ENCODE measurements around the gene TLL1.

TLL1 gene

GRCh38 chr4:165905405-165906027 lies 32.5 kb downstream of the TLL1 start:
- FAIRE-seq, result no peak

GRCh38 chr4:165906272-165906671 lies 33.2 kb downstream of the TLL1 start:
- FAIRE-seq, result no peak

GRCh38 chr4:165909947-165910346 lies 36.9 kb downstream of the TLL1 start:
- no peak for FAIRE-seq

GRCh38 chr4:165915215-165915614 lies 42.2 kb downstream of the TLL1 start:
- no peak for FAIRE-seq

GRCh38 chr4:165921546-165921945 lies 48.5 kb downstream of the TLL1 start:
- FAIRE-seq, result no peak

GRCh38 chr4:165922747-165923146 lies 49.7 kb downstream of the TLL1 start:
- no peak for FAIRE-seq

GRCh38 chr4:165926307-165926706 lies 53.3 kb downstream of the TLL1 start:
- FAIRE-seq, result no peak

- FAIRE-seq, result no peak
These were observed 54.3 kb downstream of the TLL1 start for GRCh38 chr4:165927366-165927765.

GRCh38 chr4:165927815-165928214 lies 54.8 kb downstream of the TLL1 start:
- no peak for FAIRE-seq

GRCh38 chr4:165928601-165929000 lies 55.6 kb downstream of the TLL1 start:
- no peak for FAIRE-seq

- no peak for FAIRE-seq
These were observed 56.6 kb downstream of the TLL1 start for GRCh38 chr4:165929662-165930061.

- FAIRE-seq, result no peak
These were observed 58.7 kb downstream of the TLL1 start for GRCh38 chr4:165931741-165932140.

- FAIRE-seq, result no peak
These were observed 71.9 kb downstream of the TLL1 start for GRCh38 chr4:165944900-165945299.

- FAIRE-seq, result no peak
These were observed 73.0 kb downstream of the TLL1 start for GRCh38 chr4:165945991-165946390.

GRCh38 chr4:165947019-165947418 lies 74.0 kb downstream of the TLL1 start:
- no peak for FAIRE-seq

- FAIRE-seq, result no peak
These were observed 80.1 kb downstream of the TLL1 start for GRCh38 chr4:165953181-165953580.

GRCh38 chr4:165963621-165964020 lies 90.6 kb downstream of the TLL1 start:
- no peak for FAIRE-seq

- FAIRE-seq, result no peak
These were observed 91.6 kb downstream of the TLL1 start for GRCh38 chr4:165964591-165964990.

GRCh38 chr4:165965503-165965902 lies 92.5 kb downstream of the TLL1 start:
- FAIRE-seq, result no peak

GRCh38 chr4:165966833-165967232 lies 93.8 kb downstream of the TLL1 start:
- FAIRE-seq, result no peak

GRCh38 chr4:165967486-165967885 lies 94.4 kb downstream of the TLL1 start:
- no peak for FAIRE-seq

GRCh38 chr4:165970703-165971420 lies 97.8 kb downstream of the TLL1 start:
- FAIRE-seq, result no peak

- FAIRE-seq, result no peak
These were observed 98.4 kb downstream of the TLL1 start for GRCh38 chr4:165971446-165971845.

GRCh38 chr4:165971933-165972332 lies 98.9 kb downstream of the TLL1 start:
- no peak for FAIRE-seq

GRCh38 chr4:165972747-165973146 lies 99.7 kb downstream of the TLL1 start:
- no peak for FAIRE-seq

Data from A204.1 (cell line).